HFF-Myc (cell line): ENCODE measurements around the gene SH3PXD2A.

Experiments used
- DNase-seq: peaks from one replicate; pipeline ENCODE4 v3.0.0-alpha.2; 2011; ENCODE audit warnings: low read depth; ENCODE audit errors: extremely low read depth
- H3K4me3 ChIP-seq: replicated peaks from 2 replicates; pipeline ENCODE4 v1.5.1; 2011; ENCODE audit warnings: low read depth, mild to moderate bottlenecking, control low read depth, low read length
- TF ChIP-seq, protein P1 (sequence below): IDR thresholded peaks from 2 replicates; pipeline ENCODE4 v1.5.1; 2012; ENCODE audit warnings: mild to moderate bottlenecking, low read depth, low read length, control low read depth; ENCODE audit errors: missing control alignments

Gene SH3PXD2A

GRCh38 chr10:103724771-103725170, 130.6 kb downstream of the SH3PXD2A start:
- DNase-seq: no peak
- TF ChIP-seq, protein P1, sequence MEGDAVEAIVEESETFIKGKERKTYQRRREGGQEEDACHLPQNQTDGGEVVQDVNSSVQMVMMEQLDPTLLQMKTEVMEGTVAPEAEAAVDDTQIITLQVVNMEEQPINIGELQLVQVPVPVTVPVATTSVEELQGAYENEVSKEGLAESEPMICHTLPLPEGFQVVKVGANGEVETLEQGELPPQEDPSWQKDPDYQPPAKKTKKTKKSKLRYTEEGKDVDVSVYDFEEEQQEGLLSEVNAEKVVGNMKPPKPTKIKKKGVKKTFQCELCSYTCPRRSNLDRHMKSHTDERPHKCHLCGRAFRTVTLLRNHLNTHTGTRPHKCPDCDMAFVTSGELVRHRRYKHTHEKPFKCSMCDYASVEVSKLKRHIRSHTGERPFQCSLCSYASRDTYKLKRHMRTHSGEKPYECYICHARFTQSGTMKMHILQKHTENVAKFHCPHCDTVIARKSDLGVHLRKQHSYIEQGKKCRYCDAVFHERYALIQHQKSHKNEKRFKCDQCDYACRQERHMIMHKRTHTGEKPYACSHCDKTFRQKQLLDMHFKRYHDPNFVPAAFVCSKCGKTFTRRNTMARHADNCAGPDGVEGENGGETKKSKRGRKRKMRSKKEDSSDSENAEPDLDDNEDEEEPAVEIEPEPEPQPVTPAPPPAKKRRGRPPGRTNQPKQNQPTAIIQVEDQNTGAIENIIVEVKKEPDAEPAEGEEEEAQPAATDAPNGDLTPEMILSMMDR: no peak
- H3K4me3 ChIP-seq: no peak overlapping the region

- DNase-seq: no peak
- H3K4me3 ChIP-seq: no peak overlapping the region
- TF ChIP-seq, protein P1: no peak
These were observed 131.3 kb downstream of the SH3PXD2A start for GRCh38 chr10:103724074-103724473.

DNA sequence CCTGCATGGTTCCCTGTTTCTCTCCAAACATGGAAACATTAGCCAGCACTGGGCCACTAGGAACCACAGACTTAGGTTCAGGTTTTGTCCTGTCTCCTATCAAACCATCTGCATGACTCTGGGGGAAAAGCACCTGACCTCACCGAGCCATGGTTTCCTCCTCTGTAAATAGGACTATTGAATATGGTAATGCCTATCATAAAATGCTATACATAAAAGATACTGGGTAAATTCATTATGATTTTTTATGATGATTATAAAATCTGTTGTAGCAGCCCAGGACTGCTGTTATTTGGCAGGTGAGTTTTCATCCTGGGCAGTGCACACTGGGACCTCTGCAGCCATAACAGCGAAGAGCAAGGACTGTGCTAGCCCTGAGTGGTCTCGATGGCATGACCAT, 131.8 kb downstream of the SH3PXD2A start:
- TF ChIP-seq, protein P1: no peak
- no peak overlapping the region for H3K4me3 ChIP-seq
- no peak for DNase-seq

GRCh38 chr10:103722632-103723031, 132.7 kb downstream of the SH3PXD2A start:
- TF ChIP-seq, protein P1: no peak
- DNase-seq: no peak
- no peak overlapping the region for H3K4me3 ChIP-seq

DNA sequence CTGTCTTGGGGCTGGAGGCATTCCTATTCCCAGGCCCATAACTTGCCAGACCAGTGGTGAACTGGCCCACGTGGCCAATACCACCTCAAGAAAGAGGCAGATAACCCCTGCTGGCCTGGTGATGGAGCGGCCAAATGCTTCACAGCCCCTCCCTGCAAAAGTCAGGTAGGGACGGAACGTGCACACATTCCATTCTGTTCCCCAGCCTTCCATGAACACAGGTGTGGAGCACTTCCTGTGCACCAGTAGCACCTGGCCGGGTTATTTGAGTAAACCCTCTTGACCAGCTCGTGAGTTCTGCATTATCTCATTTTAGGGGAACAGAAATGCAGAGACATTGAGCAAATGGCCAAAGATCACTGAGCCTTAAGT, 134.4 kb downstream of the SH3PXD2A start:
- H3K4me3 ChIP-seq: no peak overlapping the region
- DNase-seq: no peak
- TF ChIP-seq, protein P1: no peak

GRCh38 chr10:103720328-103720963, 134.9 kb downstream of the SH3PXD2A start:
- TF ChIP-seq, protein P1: no peak
- DNase-seq: no peak
- H3K4me3 ChIP-seq: no peak overlapping the region

- TF ChIP-seq, protein P1: no peak
- H3K4me3 ChIP-seq: no peak overlapping the region
- DNase-seq: no peak
These were observed 136.3 kb downstream of the SH3PXD2A start for GRCh38 chr10:103719036-103719435.
